ENCODE measurements around the gene BCAS3. TPM values are rescaled to one million over a fixed set of nuclear protein-coding genes. Genes with fewer than 3 reads are reported as not detected.
"Not testable (repeated sequence)": the region's sequence is repeated elsewhere in the genome, so short reads cannot be mapped to it uniquely, and the experiment has no call there.

The BCAS3 gene
- total RNA-seq, 1 experiment from 2014 or later: 6.0 TPM

DNA sequence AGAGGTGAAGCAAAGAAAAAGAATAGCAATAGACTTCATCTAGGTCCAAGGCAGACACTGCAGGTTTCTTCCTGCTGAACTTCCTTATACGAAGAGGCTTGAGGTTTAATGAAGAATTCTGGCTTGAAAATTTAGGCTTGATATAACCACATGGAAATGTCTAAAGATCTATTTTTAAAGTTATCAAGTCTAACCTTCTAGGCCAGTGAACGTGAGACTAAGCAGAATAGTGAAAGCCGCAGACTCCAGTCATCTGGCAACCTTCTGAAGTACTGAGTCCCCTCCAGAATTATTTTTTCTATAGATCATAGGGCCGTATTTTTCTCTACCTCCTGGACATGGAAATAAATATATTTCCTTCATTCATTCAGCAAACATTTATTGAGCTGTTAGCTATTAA lies 333.6 kb downstream of the BCAS3 start:
- in situ Hi-C loops (cut with HindIII; ENCODE audit: low sequenced_read_pairs): no loop called here
- DNase-seq (ENCODE audit: low spot score): no peak

DNA sequence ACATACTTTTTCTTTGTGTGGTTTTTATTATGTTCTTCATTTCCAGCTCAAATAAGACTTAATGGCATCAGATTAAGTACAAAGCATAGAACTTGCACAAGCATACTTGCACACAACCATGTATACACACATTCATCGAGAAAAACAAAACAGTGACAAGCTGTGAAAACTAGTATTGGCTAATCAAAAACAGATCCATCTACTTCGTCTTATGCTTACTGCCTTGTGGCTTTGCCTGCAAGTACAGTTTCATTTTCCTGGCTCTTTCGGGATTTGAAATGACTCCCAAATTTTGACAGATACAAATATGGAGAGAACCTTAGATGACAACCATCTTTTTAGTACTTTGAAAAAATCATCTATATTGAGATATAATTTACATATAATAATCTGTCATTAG lies 338.3 kb downstream of the BCAS3 start:
- in situ Hi-C loops (cut with HindIII; ENCODE audit: low sequenced_read_pairs): no loop called here
- no peak for DNase-seq (ENCODE audit: low spot score)

DNA sequence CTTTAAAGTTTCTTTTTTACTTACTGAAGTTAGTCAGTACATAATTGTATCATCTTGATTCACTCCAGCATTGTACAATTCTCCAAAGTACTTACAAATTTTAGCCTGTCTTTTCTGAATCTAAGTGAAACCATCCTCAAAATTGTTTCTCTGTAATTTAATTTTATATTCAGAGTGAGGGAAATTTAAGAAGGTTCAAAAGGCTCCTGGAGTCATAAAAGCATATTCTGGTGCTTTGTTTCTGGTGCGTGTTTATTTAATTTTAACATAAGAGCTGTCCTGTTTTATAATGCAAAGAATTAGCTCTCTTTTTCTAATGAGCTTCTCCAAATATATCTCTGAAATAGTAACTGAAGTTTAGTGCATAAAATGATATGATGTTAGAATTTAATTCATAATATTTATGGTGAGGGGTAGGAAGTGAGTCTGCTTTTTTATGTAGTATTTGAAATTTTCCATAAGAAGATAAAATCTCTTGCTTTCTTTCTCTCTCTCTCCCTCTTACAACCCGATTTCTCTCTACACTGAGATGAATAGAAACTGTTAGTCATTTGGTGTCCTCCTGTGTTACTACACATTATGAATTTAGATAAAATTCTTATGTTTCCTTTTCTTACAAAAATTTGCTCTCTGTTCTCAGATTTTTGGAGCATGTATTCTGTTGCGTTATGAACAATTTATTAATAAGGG lies 339.8 kb downstream of the BCAS3 start:
- DNase-seq (ENCODE audit: low spot score): no peak
- in situ Hi-C loops (cut with HindIII; ENCODE audit: low sequenced_read_pairs): no loop called here

DNA sequence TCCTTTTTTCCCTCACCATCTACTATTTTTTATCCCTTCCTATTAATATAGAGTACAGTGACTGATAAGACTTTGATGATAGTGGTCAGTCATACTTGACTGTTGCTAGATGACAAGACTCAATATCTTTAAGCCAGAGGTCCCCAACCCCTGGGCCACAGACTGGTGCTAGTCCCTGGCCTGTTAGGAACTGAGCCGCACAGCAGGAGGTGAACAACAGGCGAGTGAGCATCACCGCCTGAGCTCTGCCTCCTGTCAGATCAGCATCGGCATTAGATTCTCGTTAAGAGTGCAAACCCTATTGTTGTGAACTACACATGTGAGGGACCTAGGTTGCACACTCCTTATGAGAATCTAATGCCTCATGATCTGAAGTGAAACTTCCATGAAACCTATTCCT lies 341.3 kb downstream of the BCAS3 start:
- in situ Hi-C loops (cut with HindIII; ENCODE audit: low sequenced_read_pairs): no loop called here
- DNase-seq (ENCODE audit: low spot score): no peak

- in situ Hi-C loops (cut with HindIII; ENCODE audit: low sequenced_read_pairs): no loop called here
- DNase-seq (ENCODE audit: low spot score): no peak
These were observed 346.3 kb downstream of the BCAS3 start for GRCh38 chr17:61023996-61024395.

DNA sequence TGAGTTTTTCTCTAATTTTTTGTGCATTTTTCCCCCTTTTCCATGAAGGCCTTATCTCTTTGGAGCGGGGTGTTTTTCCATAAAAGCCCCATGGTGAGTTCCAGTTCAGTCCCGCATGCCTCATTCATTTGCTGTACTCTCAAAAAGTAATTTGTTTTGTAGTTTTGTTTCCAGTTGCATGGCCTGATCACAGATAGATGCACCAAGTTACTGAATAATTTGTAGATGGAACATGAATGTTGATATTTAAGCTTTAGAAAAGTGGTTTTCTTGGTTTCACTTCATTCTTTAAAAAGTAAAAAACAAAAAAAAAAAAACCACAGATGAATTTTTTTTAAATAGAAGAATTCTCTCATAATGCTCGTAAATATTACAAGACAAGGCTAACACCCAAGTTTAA lies 349.2 kb downstream of the BCAS3 start:
- in situ Hi-C loops (cut with HindIII; ENCODE audit: low sequenced_read_pairs): no loop called here

DNA sequence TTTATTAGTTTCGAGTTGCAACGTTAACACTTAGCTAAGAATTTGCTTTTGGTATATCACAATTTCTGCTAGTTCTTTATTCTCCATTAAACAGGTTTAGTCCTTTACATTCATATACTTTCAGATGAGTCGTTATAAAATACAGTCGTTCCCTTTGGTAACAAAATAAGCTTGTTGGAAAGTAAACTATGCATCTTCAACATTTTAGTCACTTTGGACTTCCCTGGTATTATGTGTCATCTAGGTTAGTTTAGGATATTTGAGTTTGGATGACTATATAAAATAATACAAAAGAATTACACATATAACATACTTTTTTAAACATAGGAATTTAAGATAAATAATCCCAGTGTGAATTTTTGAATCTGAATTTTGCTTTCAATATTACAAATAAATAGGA lies 351.5 kb downstream of the BCAS3 start:
- in situ Hi-C loops (cut with HindIII; ENCODE audit: low sequenced_read_pairs): no loop called here
- no peak for DNase-seq (ENCODE audit: low spot score)

More for the DNA sequence above, 349.2 kb downstream of the BCAS3 start:
- no peak for DNase-seq (ENCODE audit: low spot score)

DNA sequence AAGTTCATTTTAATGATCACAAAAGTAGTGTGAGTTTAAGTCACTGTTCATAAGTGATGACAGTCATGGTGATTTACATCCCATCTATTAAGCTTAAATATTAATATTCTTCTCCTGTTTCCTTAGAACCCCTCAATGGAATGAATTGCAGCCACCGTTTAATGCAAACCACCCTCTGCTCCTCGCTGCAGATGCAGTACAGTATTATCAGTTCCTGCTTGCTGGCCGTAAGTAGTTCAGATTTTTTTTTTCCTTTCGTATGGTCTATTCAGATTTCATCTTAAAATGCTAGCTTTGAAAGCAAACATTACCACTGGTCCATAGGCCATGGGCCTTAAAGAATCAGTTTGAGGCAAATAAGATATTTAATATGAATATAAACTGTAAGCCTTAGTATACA lies 363.0 kb downstream of the BCAS3 start:
- in situ Hi-C loops (cut with HindIII; ENCODE audit: low sequenced_read_pairs): no loop called here
- no peak for DNase-seq (ENCODE audit: low spot score)

DNA sequence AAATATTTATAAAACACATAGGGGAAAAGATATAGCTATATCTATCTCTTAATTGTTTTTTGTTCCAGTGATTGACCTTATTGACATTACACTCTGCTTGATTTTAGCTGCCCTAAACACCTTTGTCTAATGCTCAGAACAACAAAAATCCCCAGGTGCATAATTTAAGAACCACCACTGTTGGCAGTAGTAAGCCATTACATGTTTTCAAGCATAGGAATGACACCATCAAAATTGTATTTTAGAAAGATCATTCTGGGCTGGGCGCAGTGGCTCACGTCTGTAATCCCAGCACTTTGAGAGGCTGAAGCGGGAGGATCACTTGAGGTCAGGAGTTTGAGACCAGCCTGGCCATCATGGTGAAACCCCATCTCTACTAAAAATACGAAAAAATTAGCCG lies 364.7 kb downstream of the BCAS3 start:
- DNase-seq (ENCODE audit: low spot score): not testable (repeated sequence)

GRCh38 chr17:61047515-61047914 lies 369.9 kb downstream of the BCAS3 start:
- in situ Hi-C loops (cut with HindIII; ENCODE audit: low sequenced_read_pairs): no loop called here
- DNase-seq (ENCODE audit: low spot score): no peak

More for the DNA sequence above, 364.7 kb downstream of the BCAS3 start:
- in situ Hi-C loops (cut with HindIII; ENCODE audit: low sequenced_read_pairs): not testable (repeated sequence)

GRCh38 chr17:61048376-61049106 lies 370.9 kb downstream of the BCAS3 start:
- in situ Hi-C loops (cut with HindIII; ENCODE audit: low sequenced_read_pairs): no loop called here
- no peak for DNase-seq (ENCODE audit: low spot score)

- in situ Hi-C loops (cut with HindIII; ENCODE audit: low sequenced_read_pairs): no loop called here
- DNase-seq (ENCODE audit: low spot score): no peak
These were observed 375.8 kb downstream of the BCAS3 start for GRCh38 chr17:61053469-61053868.

GRCh38 chr17:61054436-61054835 lies 376.8 kb downstream of the BCAS3 start:
- DNase-seq (ENCODE audit: low spot score): no peak
- in situ Hi-C loops (cut with HindIII; ENCODE audit: low sequenced_read_pairs): no loop called here

- in situ Hi-C loops (cut with HindIII; ENCODE audit: low sequenced_read_pairs): no loop called here
- no peak for DNase-seq (ENCODE audit: low spot score)
These were observed 379.6 kb downstream of the BCAS3 start for GRCh38 chr17:61057257-61057656.

DNA sequence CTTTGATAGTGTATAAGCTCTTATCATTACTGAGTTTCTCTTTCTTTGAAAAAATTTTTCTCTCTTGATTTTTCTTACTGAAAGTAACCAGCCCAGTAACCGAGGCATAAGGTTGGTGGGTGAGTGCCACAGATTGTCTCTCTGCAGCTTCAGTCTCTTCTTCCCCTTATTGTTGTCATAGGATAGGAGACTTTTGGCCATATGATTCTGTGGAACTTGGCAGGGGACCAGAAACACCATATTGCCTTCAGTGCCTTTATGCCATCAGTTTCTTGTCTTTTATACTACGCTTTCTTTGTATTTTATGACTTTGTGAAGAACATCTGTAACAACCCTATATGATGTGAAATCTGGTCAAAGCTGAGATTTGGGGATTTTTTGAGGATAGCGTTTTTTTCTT lies 380.4 kb downstream of the BCAS3 start:
- in situ Hi-C loops (cut with HindIII; ENCODE audit: low sequenced_read_pairs): no loop called here
- peak; percentile 15 for DNase-seq (ENCODE audit: low spot score)

DNA sequence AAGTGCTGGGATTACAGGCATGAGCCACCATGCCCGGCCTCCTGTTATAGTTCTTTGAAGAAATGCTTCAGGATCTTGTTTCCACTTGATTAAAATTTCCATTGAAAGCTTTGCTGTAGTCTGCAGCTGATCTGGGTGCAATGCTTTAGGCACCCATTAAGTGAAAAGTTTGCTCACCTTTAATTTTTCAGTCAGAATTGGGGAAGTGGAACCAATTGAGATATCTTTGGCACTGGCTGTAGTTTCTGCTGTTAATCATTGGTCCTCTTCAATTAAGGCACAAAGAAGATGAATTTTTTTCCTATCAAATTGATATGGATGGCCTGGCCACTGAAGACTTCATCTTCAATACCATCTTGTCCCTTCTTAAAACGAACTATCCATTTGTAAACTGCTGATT lies 385.9 kb downstream of the BCAS3 start:
- in situ Hi-C loops (cut with HindIII; ENCODE audit: low sequenced_read_pairs): no loop called here
- no peak for DNase-seq (ENCODE audit: low spot score)

- DNase-seq (ENCODE audit: low spot score): no peak
- in situ Hi-C loops (cut with HindIII; ENCODE audit: low sequenced_read_pairs): no loop called here
These were observed 386.7 kb downstream of the BCAS3 start for GRCh38 chr17:61064087-61064951.

DNA sequence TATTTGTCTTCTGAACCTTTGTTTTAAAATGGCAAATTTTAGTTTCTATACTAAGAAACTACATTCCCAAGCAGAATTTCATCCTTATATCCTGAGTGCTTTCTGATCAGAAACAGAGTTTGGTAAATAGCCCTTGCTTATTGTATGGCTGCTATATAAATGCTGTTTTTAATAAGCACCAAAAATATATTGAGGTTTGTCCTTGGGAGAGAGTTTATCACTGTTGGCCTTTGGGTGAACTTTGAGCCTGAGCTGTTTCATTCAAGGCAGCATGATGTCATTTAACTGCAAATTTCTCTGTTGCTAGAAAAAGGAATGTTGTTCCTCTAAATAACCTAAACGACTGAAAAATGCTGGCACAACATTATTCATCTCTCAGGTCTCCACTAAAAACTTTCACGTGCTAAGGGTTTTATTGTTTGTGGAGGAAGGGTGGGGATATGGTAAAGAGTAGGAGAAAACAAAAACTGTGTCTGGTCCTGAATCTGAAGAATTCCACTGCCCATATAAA lies 387.7 kb downstream of the BCAS3 start:
- in situ Hi-C loops (cut with HindIII; ENCODE audit: low sequenced_read_pairs): no loop called here
- no peak for DNase-seq (ENCODE audit: low spot score)

DNA sequence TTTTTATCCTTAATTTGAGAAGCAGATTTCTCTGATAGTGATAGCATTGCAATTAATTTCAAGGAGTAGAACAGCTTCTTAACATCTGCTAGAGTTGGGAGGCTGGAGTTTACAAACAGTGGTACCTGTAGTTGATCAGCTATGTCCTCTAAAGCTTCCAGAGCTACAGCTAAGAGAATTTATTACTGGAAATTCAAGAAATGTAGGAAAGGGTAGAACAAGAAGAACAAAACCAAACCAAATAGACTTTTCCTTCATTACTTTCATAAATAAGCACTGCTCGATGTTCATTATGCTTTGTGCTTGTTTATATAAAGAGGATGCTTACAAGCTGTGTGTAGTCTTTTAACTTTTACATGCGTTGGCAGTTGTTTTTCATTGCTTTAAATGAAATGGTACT lies 388.4 kb downstream of the BCAS3 start:
- in situ Hi-C loops (cut with HindIII; ENCODE audit: low sequenced_read_pairs): no loop called here
- no peak for DNase-seq (ENCODE audit: low spot score)

DNA sequence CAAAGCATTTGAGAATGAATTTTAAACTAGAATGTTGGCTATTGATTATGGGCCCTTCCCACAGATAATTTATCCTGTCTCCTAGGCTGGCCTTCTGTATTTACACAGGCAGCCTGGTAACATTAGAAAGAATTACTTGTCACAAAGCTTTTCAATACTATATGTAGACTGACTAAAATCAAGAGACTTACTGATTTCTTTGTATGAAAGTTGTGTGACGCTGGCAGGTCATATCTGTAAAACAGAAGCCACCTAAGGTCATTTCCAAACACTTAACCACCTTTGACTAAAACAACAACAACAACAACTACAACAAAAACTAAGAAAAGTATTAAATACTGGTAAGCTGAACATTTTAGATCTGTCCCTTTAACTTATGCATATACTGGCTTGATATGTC lies 393.0 kb downstream of the BCAS3 start:
- in situ Hi-C loops (cut with HindIII; ENCODE audit: low sequenced_read_pairs): no loop called here
- no peak for DNase-seq (ENCODE audit: low spot score)

All from G401 (cell line).